Liver (tissue), 9 donors: ENCODE data around the gene CLEC16A. TPM values are rescaled to one million over a fixed set of nuclear protein-coding genes. Genes with fewer than 3 reads are reported as not detected.

Source experiments
- DNase-seq: peaks from one replicate; pipeline ENCODE4 v3.0.0-alpha.2; 2017; ENCODE audit warnings: low spot score
- H3K27ac ChIP-seq, 2 donors: one replicate each; pipeline ENCODE4 v1.7.0; 2013; ENCODE audit warnings: inconsistent platforms in 2 of 2, low read length in 2 of 2, control low read depth in 1 of 2, low read depth in 1 of 2, mild to moderate bottlenecking in 1 of 2
- H3K27me3 ChIP-seq, 4 donors: one replicate each; pipeline versions ENCODE4 v1.6.1 to v1.7.0; 2013; ENCODE audit warnings: low read length in 3 of 4, inconsistent platforms in 1 of 4, mild to moderate bottlenecking in 1 of 4, moderate library complexity in 1 of 4; ENCODE audit not compliant: control insufficient read depth in 4 of 4, insufficient read depth in 4 of 4
- H3K36me3 ChIP-seq, 4 donors: one replicate each; pipeline versions ENCODE4 v1.6.1 to v1.7.0; 2013; ENCODE audit warnings: low read length in 3 of 4, mild to moderate bottlenecking in 3 of 4, low read depth in 1 of 4, moderate library complexity in 1 of 4; ENCODE audit not compliant: control insufficient read depth in 4 of 4, insufficient read depth in 3 of 4
- H3K4me1 ChIP-seq, 4 donors: one replicate each; pipeline versions ENCODE4 v1.6.1 to v1.7.0; 2013; ENCODE audit warnings: low read length in 3 of 4, mild to moderate bottlenecking in 3 of 4, moderate library complexity in 1 of 4; ENCODE audit not compliant: control insufficient read depth in 4 of 4, insufficient read depth in 4 of 4
- H3K4me3 ChIP-seq, 3 donors: one replicate each; pipeline versions ENCODE4 v1.6.1 to v1.7.0; 2013; ENCODE audit warnings: low read length in 3 of 3, control low read depth in 1 of 3, low read depth in 1 of 3, mild to moderate bottlenecking in 1 of 3
- H3K9ac ChIP-seq, 2 donors: one replicate each; pipeline ENCODE4 v1.7.0; 2013; ENCODE audit warnings: low read length in 2 of 2, mild to moderate bottlenecking in 2 of 2, moderate library complexity in 2 of 2, control low read depth in 1 of 2, low read depth in 1 of 2
- H3K9me3 ChIP-seq, 4 donors: one replicate each; pipeline versions ENCODE4 v1.6.1 to v1.7.0; 2013; ENCODE audit warnings: low read length in 3 of 4; ENCODE audit not compliant: control insufficient read depth in 4 of 4
- ATF3 ChIP-seq: IDR thresholded peaks from 2 replicates; pipeline ENCODE4 v1.6.1; 2016; ENCODE audit warnings: antibody characterized with exemption
- CTCF ChIP-seq: fragments of 150-350 bp; IDR thresholded peaks from 2 replicates; pipeline ENCODE4 v1.5.1; 2017; ENCODE audit warnings: improper control_type of control experiment, low read depth, low read length; ENCODE audit not compliant: missing input control
- EGR1 ChIP-seq, 2 donors: IDR thresholded peaks; 2 replicates each; pipeline ENCODE4 v1.6.1; 2016 to 2018; ENCODE audit warnings: antibody characterized with exemption in 2 of 2, low read depth in 2 of 2
- FOXA1 ChIP-seq: IDR thresholded peaks from 2 replicates; pipeline ENCODE4 v1.6.1; 2016; ENCODE audit warnings: antibody characterized with exemption
- FOXA2 ChIP-seq: IDR thresholded peaks from 2 replicates; pipeline ENCODE4 v1.6.1; 2016; ENCODE audit warnings: antibody characterized with exemption
- GABPA ChIP-seq, 2 donors: IDR thresholded peaks in 1 of 2; conservative IDR thresholded peaks in 1 of 2; 2 replicates each; pipeline ENCODE4 v1.6.1; 2016; ENCODE audit warnings: antibody characterized with exemption in 2 of 2, mild to moderate bottlenecking in 1 of 2, moderate library complexity in 1 of 2
- HNF4A ChIP-seq, 2 donors: conservative IDR thresholded peaks; 2 replicates each; pipeline ENCODE4 v1.6.1; 2016; ENCODE audit warnings: antibody characterized with exemption in 2 of 2, mild to moderate bottlenecking in 2 of 2
- HNF4G ChIP-seq: IDR thresholded peaks from 2 replicates; pipeline ENCODE4 v1.6.1; 2016; ENCODE audit warnings: antibody characterized with exemption
- MAX ChIP-seq: IDR thresholded peaks from 2 replicates; pipeline ENCODE4 v1.6.1; 2016; ENCODE audit warnings: antibody characterized with exemption
- NR2F2 ChIP-seq: IDR thresholded peaks from 2 replicates; pipeline ENCODE4 v1.6.1; 2016; ENCODE audit warnings: antibody characterized with exemption
- RAD21 ChIP-seq, 2 donors: IDR thresholded peaks; 2 replicates each; pipeline ENCODE4 v1.6.1; 2016; ENCODE audit warnings: antibody characterized with exemption in 2 of 2, mild to moderate bottlenecking in 2 of 2
- RXRA ChIP-seq, 2 donors: IDR thresholded peaks; 2 replicates each; pipeline ENCODE4 v1.6.1; 2017 to 2018; ENCODE audit warnings: antibody characterized with exemption in 2 of 2, mild to moderate bottlenecking in 1 of 2
- SP1 ChIP-seq: IDR thresholded peaks from 2 replicates; pipeline ENCODE4 v1.6.1; 2018; ENCODE audit warnings: antibody characterized with exemption, mild to moderate bottlenecking
- TAF1 ChIP-seq: conservative IDR thresholded peaks from 2 replicates; pipeline ENCODE4 v1.6.1; 2016; ENCODE audit warnings: antibody characterized with exemption, mild to moderate bottlenecking
- YY1 ChIP-seq: IDR thresholded peaks from 2 replicates; pipeline ENCODE4 v1.6.1; 2016; ENCODE audit warnings: antibody characterized with exemption, mild to moderate bottlenecking
- ZBTB33 ChIP-seq: IDR thresholded peaks from 2 replicates; pipeline ENCODE4 v1.6.1; 2016; ENCODE audit warnings: antibody characterized with exemption
- WGBS: extraction: QIAGEN DNeasy Blood & Tissue Kit; methylation state at CpG from one replicate; pipeline ENCODE4 v1.1.7; 2013; 5-methylcytosine and 5-hydroxymethylcytosine counted together
- polyA plus RNA-seq, 2 donors: library from polyadenylated mRNA; stranded (reverse) in 1 of 2; unstranded in 1 of 2; fragments of 200-250 nt in 1 of 2; fragments of >200 nt in 1 of 2; fragmentation: Nextera tagmentation in 1 of 2; extraction: Ambion mirVana in 1 of 2; gene quantifications; one replicate each; pipeline versions ENCODE4 v1.2.1 to v1.2.3, GENCODE V29; 2013 to 2015
- total RNA-seq, 2 donors: library from RNA; depleted of rRNA; stranded (reverse); fragments of >200 nt; gene quantifications; one replicate each; pipeline ENCODE4 v1.2.3, GENCODE V29; 2014
- donor health status: healthy.
- donor health status: healthy.
- donor health status: healthy.
- donor health status: healthy.
- donor health status: healthy.

Gene CLEC16A
- total and polyA plus RNA-seq, 4 donors = 9.7 to 23.0 (median 17.4) TPM

- Histone ChIP-seq H3K4me1 (peaks cover 3 to 15% (median 6%) of the 10 kb centered on the region in 4 donors), H3K9ac (no peak overlapping the region), H3K27me3 (no peaks in the 10 kb centered on the region), H3K9me3 (no peaks in the 10 kb centered on the region), H3K4me3 (no peak overlapping the region), H3K27ac (peak overlapping the region; percentile 54 to 73), H3K36me3 (no peaks in the 10 kb centered on the region)
- 87% methylated on average over 7 of the region's 7 CpGs for WGBS
- no peak for DNase-seq
- no peak for TF ChIP-seq RAD21 (IDR thresholded peaks at IDR 0.05)
- no peak for TF ChIP-seq FOXA2
- no peak for TF ChIP-seq RXRA (IDR thresholded peaks at IDR 0.05)
- TF ChIP-seq YY1 = no peak
- TF ChIP-seq NR2F2 = no peak
- no peak for TF ChIP-seq ATF3
These were observed 155.4 kb downstream of the CLEC16A start for GRCh38 chr16:11099672-11100205.

GRCh38 chr16:11100239-11100750 lies 155.9 kb downstream of the CLEC16A start:
- WGBS = 76% methylated on average over 6 of the region's 6 CpGs
- H3K4me1 ChIP-seq = peaks cover 7 to 20% (median 8%) of the 10 kb centered on the region in 4 donors
- peak overlapping the region; percentile 54 to 73 for H3K27ac ChIP-seq
- H3K9me3 ChIP-seq = no peaks in the 10 kb centered on the region
- H3K36me3 ChIP-seq = no peaks in the 10 kb centered on the region
- H3K27me3 ChIP-seq = no peaks in the 10 kb centered on the region
- peak; percentile 16 for TF ChIP-seq SP1
- TF ChIP-seq CTCF = peak; percentile 13
- TF ChIP-seq GABPA (IDR thresholded peaks at IDR 0.05 in 1 of 2, conservative IDR thresholded peaks at IDR 0.05 in 1 of 2) = no peak
- no peak for TF ChIP-seq YY1
- peak; percentile 12 to 16 for TF ChIP-seq RAD21 (IDR thresholded peaks at IDR 0.05)
- peak in 1 of 2 donors; percentile 32 for TF ChIP-seq RXRA (IDR thresholded peaks at IDR 0.05)
- TF ChIP-seq MAX = no peak
- TF ChIP-seq FOXA1 = no peak
- peak; percentile 96 for TF ChIP-seq NR2F2
- no peak overlapping the region for H3K9ac ChIP-seq
- H3K4me3 ChIP-seq = no peak overlapping the region
- DNase-seq = no peak

- Histone ChIP-seq H3K9me3 (no peaks in the 10 kb centered on the region), H3K9ac (no peak overlapping the region), H3K27me3 (no peaks in the 10 kb centered on the region), H3K27ac (peak overlapping the region; percentile 54 to 73), H3K36me3 (no peaks in the 10 kb centered on the region), H3K4me1 (peaks cover 8 to 22% (median 10%) of the 10 kb centered on the region in 4 donors), H3K4me3 (no peak overlapping the region)
- no peak for DNase-seq
- TF ChIP-seq HNF4A (conservative IDR thresholded peaks at IDR 0.05) (no peak), TAF1 (no peak), MAX (no peak), HNF4G (no peak), EGR1 (IDR thresholded peaks at IDR 0.05; ENCODE audit: low read depth in 2 of 2) (no peak), RXRA (IDR thresholded peaks at IDR 0.05) (no peak), ZBTB33 (no peak)
- 94% methylated on average over 6 of the region's 6 CpGs for WGBS
These were observed 156.9 kb downstream of the CLEC16A start for GRCh38 chr16:11101283-11101682.
